Measurements from ENCODE around the gene MYO3B.

The MYO3B gene

GRCh38 chr2:170495896-170496295, 317.9 kb downstream of the MYO3B start:
- H3K4me3 ChIP-seq (ENCODE audit: low read depth, low read length): no peak overlapping the region
- no peaks in the 10 kb centered on the region for H3K4me1 ChIP-seq
- H3K36me3 ChIP-seq: no peaks in the 10 kb centered on the region
- no peak for TF ChIP-seq CTCF (IDR thresholded peaks at IDR 0.05; ENCODE audit: low read depth, low read length)
- no peak for DNase-seq
- no peaks in the 10 kb centered on the region for H3K9me3 ChIP-seq
- H3K27me3 ChIP-seq: no peaks in the 10 kb centered on the region

GRCh38 chr2:170498619-170499018, 320.7 kb downstream of the MYO3B start:
- H3K9me3 ChIP-seq: no peaks in the 10 kb centered on the region
- no peaks in the 10 kb centered on the region for H3K4me1 ChIP-seq
- DNase-seq: no peak
- H3K27me3 ChIP-seq: no peaks in the 10 kb centered on the region
- TF ChIP-seq CTCF (IDR thresholded peaks at IDR 0.05; ENCODE audit: low read depth, low read length): no peak
- H3K36me3 ChIP-seq: no peaks in the 10 kb centered on the region
- H3K4me3 ChIP-seq (ENCODE audit: low read depth, low read length): no peak overlapping the region

DNA sequence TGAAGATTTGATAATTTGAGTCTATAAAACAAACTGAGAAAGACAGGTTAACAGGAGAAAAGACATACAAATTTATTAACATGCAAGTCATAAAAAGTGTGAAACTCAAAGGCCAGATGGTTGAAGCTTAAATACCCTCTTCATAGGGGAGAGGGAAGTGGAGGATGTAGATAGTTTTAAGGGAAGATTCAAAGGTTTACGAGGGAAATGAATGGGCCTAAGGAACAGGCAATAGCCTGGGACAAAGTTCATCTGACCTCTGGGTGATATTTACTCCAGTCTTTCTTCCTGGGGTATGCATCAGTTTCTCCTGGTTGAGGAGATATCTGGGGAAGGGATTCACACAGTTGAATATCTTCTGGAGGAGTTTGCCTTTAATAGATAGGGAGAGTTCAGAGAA, 322.2 kb downstream of the MYO3B start:
- Histone ChIP-seq H3K9me3 (no peaks in the 10 kb centered on the region), H3K27me3 (no peaks in the 10 kb centered on the region), H3K4me1 (no peaks in the 10 kb centered on the region), H3K36me3 (no peaks in the 10 kb centered on the region), H3K4me3 (ENCODE audit: low read depth, low read length) (no peak overlapping the region)
- TF ChIP-seq CTCF (IDR thresholded peaks at IDR 0.05; ENCODE audit: low read depth, low read length): no peak
- no peak for DNase-seq

GRCh38 chr2:170500770-170501169, 322.8 kb downstream of the MYO3B start:
- no peak for DNase-seq
- TF ChIP-seq CTCF (IDR thresholded peaks at IDR 0.05; ENCODE audit: low read depth, low read length): no peak
- H3K4me1 ChIP-seq: no peaks in the 10 kb centered on the region
- H3K4me3 ChIP-seq (ENCODE audit: low read depth, low read length): no peak overlapping the region
- no peaks in the 10 kb centered on the region for H3K9me3 ChIP-seq
- no peaks in the 10 kb centered on the region for H3K36me3 ChIP-seq
- no peaks in the 10 kb centered on the region for H3K27me3 ChIP-seq

GRCh38 chr2:170501421-170502043, 323.6 kb downstream of the MYO3B start:
- no peaks in the 10 kb centered on the region for H3K9me3 ChIP-seq
- no peaks in the 10 kb centered on the region for H3K27me3 ChIP-seq
- H3K4me3 ChIP-seq (ENCODE audit: low read depth, low read length): no peak overlapping the region
- DNase-seq: no peak
- no peaks in the 10 kb centered on the region for H3K36me3 ChIP-seq
- H3K4me1 ChIP-seq: no peaks in the 10 kb centered on the region
- TF ChIP-seq CTCF (IDR thresholded peaks at IDR 0.05; ENCODE audit: low read depth, low read length): no peak

GRCh38 chr2:170502361-170503130, 324.6 kb downstream of the MYO3B start:
- H3K4me1 ChIP-seq: no peaks in the 10 kb centered on the region
- no peak for DNase-seq
- TF ChIP-seq CTCF (IDR thresholded peaks at IDR 0.05; ENCODE audit: low read depth, low read length): no peak
- no peaks in the 10 kb centered on the region for H3K36me3 ChIP-seq
- H3K4me3 ChIP-seq (ENCODE audit: low read depth, low read length): no peak overlapping the region
- no peaks in the 10 kb centered on the region for H3K27me3 ChIP-seq
- no peaks in the 10 kb centered on the region for H3K9me3 ChIP-seq
